RKO (cell line): ENCODE results near the gene GTF3C1.
"Not testable (repeated sequence)": the region's sequence is repeated elsewhere in the genome, so short reads cannot be mapped to it uniquely, and the experiment has no call there.

ENCODE experiments used
- DNase-seq: peaks from one replicate; pipeline ENCODE4 v3.0.0-alpha.2; 2016; ENCODE audit warnings: low spot score

The GTF3C1 gene

GRCh38 chr16:27441276-27441675, 108.4 kb downstream of the GTF3C1 start:
- no peak for DNase-seq

- no peak for DNase-seq
Observed at GRCh38 chr16:27439271-27440018, 110.3 kb downstream of the GTF3C1 start.

GRCh38 chr16:27437946-27438345, 111.8 kb downstream of the GTF3C1 start:
- DNase-seq, result no peak

- no peak for DNase-seq
Observed at GRCh38 chr16:27436921-27437650, 112.6 kb downstream of the GTF3C1 start.

- no peak for DNase-seq
Observed at GRCh38 chr16:27436065-27436464, 113.6 kb downstream of the GTF3C1 start.

- not testable (repeated sequence) for DNase-seq
Observed at GRCh38 chr16:27435146-27435545, 114.6 kb downstream of the GTF3C1 start.

GRCh38 chr16:27434141-27435051, 115.3 kb downstream of the GTF3C1 start:
- no peak for DNase-seq

- no peak for DNase-seq
Observed at GRCh38 chr16:27433636-27434035, 116.1 kb downstream of the GTF3C1 start.

GRCh38 chr16:27433191-27433590, 116.5 kb downstream of the GTF3C1 start:
- not testable (repeated sequence) for DNase-seq

- no peak for DNase-seq
Observed at GRCh38 chr16:27432558-27432957, 117.2 kb downstream of the GTF3C1 start.

- DNase-seq, result peak; percentile 15
Observed at GRCh38 chr16:27431773-27432532, 117.8 kb downstream of the GTF3C1 start.

GRCh38 chr16:27430923-27431484, 118.7 kb downstream of the GTF3C1 start:
- DNase-seq, result no peak

GRCh38 chr16:27430512-27430911, 119.2 kb downstream of the GTF3C1 start:
- no peak for DNase-seq

- no peak for DNase-seq
Observed at GRCh38 chr16:27429981-27430441, 119.7 kb downstream of the GTF3C1 start.

GRCh38 chr16:27429330-27429871, 120.3 kb downstream of the GTF3C1 start:
- DNase-seq, result no peak

- peak; percentile 13 for DNase-seq
Observed at GRCh38 chr16:27428026-27428785, 121.5 kb downstream of the GTF3C1 start.

- DNase-seq, result no peak
Observed at GRCh38 chr16:27427538-27427937, 122.2 kb downstream of the GTF3C1 start.

- DNase-seq, result peak; percentile 87
Observed at GRCh38 chr16:27426423-27427408, 123.0 kb downstream of the GTF3C1 start.

GRCh38 chr16:27425961-27426360, 123.8 kb downstream of the GTF3C1 start:
- no peak for DNase-seq
